NCI-H146 treated with DMSO at 0.1 percent for 48 hours (cell line): ENCODE measurements around the gene SMAD5.

Source experiments
- DNase-seq: peaks from one replicate; lab custom pipeline; 2025; ENCODE audit not compliant: unreplicated experiment; lab: John Stamatoyannopoulos, UW

The SMAD5 gene

DNA sequence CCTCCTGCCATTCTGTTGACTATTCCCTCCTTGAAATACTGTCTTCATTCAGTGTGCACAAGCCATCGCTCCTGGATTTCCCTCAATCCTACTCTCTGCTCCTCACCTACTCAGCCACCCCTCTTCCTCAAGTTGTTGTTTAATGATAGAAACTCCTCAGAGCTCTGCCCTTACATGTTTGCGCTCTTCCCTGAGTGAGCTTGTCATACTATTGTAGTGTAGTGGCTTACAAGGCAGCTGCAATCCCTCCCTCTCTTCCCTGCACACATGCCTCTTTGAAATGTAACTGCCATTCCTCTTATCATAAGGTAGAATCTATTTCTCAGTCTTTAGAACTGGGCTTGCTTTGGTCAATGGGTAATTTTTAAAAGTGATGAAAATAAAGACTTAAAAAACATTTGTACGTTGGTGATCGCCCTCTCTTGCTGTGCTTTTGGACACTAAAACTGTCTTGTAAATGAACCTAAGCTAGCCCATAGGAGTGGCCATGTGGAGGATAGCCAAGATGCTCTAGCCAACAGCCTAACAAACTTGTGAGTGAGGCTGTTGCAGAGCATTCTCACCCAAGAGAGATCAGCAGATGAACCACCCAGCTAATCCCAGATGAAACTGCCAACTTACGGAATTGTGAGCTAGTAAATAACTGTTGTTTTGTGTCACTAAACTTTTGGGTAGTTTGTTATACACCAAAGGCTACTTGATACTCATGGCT lies 18.1 kb upstream of the SMAD5 start:
- no peak for DNase-seq

DNA sequence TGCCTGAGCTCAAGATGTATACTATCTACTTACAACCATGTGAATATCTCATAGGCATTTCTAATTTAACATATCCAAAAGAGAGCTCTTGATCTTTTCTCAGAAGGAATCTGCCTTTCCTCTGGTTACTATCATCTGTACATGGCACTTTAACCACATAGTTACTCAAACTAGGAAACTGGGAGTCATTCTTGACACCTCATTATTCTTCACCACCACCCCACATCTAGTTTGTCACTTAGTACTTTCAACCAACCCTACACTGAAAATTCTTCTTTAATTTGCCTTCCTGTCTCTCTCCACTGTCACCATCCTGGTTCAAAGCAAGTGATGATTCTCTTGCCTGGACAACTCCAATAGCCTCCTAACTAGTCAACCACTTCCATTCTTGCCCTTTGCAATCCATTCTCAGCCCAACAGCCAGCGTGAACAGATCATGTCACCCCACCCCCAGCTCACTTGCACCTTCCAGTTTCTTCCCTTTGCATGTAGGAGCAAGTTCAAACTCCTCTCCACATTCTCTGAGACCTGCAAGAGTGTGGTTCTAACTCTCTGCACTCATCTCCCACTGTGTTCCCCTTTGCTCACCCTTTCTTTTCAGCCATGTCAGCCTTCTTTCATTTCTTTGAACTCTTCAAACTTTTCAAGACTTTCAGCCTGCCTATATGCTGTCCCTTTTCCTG lies 17.3 kb upstream of the SMAD5 start:
- DNase-seq, result no peak

DNA sequence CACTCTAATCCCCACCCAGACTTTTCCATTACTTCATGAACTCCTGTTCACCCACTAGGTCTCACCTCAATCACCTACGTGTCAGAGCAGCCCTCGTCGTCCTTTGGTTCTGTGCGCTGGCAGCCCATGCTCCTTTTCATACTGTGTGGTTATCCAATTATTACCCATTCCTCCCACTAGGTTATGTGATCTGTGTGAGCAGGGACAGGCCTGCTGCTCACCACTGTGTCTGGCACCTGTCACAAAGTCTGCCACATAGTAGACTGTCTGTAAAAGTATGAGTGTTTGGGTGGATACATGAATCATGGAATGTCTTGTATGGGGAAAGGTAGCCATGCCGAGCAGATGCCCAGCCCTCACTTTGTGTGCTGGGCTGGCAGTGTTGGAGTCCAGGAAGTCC lies 12.1 kb upstream of the SMAD5 start:
- no peak for DNase-seq

DNA sequence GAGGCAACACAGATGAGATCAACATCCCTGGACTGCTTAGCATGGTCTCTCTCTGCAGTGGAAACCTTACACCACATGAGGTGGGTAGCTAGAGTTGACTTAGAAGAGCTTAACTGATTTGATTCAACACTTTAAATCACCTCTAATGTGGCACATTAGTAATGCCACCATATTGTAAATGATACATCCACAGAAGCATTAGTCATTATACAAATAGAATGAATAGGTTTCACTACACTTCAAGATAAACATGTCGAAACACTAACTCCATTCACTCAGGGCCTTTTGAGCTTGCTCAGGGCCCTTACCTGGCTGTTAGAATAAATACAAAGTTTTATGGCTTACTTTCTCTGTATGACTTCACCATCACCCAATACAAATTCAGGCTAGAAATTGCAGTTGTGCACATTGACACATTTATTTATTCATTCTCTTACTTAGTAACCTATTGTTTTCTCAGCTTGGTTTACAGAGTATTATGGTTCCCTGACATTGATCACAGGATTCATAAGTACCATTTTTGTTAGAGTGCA lies 9.3 kb upstream of the SMAD5 start:
- peak; percentile 4 for DNase-seq

DNA sequence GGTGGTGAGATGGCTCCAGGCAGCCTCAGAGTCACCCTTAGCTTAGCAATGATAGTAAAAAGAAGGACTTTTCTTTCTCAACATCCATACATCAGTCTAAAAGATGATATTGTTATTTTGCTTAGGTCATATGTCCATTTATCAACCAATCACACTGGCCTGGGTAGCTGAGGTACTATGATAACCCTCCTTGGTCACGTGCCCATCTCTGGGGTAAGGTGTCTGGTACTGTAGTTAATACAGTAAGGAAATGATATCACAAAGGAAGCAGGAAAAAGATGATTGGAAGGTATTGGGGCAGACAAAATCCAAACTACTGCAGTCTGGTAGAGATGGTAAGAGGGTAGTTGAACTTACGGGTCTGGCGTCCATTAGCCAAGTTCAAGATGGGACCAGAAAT lies 5.1 kb upstream of the SMAD5 start:
- no peak for DNase-seq

DNA sequence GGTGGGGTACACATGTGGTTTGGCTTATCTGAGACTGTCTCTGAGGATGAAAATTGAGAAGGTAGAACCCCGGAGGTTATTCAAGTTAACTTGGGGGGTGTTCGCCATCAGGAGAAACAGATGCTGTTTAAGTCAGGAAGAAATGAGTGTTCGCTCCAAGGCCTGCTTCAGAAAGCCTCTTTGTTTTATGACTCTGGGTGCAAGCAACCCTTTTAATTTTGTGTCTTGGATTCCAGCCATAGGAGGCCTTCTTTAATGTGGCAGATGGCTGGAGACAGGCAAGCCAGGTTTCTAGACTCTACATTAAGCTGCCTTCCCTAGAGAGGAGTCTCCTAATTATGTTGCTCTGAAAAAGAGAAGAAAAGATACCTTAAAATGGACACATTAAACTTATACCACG lies 4.2 kb upstream of the SMAD5 start:
- no peak for DNase-seq

DNA sequence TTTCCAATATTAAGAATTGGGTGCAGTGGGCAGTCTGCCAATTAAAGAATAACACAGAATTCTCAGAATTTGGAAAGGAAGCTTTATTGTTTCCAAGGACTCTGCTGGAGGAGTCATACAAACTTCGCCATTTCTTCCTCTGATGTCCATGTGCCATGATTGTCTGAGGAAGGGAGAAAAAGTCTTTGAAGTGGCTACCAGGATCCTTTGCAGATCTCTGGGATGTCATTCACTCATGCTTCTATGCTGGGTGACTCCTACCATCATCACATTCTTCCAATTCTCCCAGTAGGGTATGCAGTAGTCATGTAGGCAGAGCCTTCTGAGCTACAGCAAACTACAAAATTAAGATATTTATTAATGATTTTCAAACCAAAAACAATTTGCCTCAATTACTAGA lies 3.2 kb upstream of the SMAD5 start:
- no peak for DNase-seq

DNA sequence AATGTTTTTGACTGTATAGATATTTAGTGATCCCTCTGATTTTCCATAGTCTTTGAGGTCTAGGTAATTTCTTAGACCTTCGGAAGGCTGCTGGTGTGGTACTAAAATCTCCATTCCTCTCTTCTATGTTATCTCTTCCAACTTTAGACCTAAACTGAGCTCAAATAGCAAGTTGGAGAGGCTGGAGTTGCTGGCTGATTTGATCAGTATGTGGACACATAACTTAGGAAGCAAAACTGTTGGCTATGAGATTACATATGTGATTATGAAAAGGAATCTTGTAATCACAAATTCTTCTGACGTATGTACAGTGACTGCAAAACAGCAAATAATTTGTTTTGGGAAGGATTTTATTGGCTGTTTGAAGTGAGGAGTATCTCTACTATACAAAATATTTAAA lies 2.1 kb upstream of the SMAD5 start:
- no peak for DNase-seq

DNA sequence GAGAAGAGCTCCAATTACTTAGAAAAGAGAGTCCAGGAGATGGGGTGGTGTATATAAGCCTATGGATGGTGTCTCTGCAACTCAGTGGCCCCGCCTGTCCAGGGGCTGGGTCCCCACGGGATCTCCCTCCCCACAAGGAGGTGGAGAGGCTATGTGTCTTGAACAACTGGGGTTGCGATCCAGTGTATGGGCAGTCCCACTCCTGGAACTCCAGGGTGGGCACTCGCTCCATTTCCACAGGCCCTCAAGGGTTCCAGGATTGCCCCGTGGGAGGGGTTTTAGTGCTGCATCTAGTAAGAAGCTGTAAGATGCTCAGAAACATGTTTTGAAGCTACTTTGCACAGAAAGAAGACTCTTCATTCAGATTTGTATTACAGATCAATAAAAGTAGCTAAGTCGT lies 558 bp upstream of the SMAD5 start:
- DNase-seq, result no peak

DNA sequence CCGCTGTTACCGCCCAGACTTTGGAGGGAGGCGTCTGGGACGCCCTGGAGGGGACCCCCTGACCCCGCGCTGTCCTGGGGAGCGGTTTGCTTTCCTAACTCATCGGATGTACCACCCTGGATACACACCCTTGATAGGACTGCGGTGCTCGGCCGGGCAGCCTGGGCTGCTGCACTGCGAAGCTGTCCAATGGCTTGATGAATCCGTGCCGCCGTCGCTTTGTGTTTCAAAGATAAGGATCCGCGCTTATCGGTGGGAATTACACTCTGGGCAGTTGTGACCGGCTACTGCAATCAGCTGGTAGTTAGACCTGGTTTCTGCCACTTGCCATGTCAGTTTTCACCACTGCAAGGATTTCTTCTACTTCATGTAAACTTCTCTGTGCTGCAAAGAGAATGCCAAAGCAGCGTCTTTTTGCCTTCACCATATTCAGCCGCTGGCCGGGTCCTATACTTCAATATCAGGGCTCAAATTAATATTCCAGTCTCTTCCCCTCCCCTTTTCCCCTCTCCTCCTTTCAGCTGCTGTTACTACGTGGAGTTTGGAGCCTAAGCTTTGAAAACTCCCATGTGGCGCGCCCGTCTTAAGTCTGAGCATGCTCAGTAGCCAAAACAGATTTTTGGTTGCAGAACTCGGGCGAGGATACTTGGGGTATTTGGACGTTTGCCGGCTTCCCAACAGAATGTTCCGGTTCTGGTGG lies 727 bp downstream of the SMAD5 start:
- peak; percentile 15 for DNase-seq

DNA sequence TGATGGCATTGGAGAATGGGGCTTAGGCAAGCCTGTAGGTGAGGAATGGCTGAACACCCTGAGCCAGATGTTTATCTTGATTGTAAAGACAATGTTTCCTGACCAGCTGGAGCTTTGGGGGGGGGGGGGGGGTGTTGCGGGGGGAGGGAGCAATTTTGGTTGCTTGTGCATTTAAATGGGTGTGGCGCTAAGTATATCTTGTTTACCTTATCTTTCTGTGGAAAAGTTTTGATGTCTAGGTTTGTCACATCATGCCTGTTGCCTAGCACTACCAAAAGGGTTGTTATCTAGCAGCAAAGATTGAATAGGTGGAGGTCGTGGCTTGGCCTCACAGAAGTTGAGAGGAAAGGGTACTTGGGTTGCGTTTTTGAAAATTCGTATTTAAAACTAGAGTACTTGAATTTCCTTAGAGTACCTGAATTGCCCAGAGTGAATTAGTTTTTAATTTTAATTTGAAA lies 1.3 kb downstream of the SMAD5 start:
- DNase-seq, result no peak

DNA sequence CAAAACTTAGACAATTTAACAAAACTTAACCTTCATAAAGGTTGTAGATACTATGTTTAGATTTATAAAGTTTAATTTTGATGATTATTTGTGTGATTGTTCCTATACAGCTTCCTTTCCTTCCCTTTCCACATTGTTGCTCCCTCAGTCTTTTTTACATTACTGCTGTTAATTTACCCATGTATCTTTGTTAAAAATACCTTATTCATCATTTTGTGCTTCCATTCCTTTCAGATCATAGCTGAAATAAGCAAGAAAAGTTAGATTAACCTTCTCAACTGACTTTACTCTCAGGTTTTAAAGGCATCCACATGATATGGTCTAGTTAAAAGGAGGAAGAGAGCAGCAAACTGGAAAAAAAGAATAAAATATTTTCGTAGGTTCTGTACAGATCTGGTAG lies 2.0 kb downstream of the SMAD5 start:
- DNase-seq, result no peak

DNA sequence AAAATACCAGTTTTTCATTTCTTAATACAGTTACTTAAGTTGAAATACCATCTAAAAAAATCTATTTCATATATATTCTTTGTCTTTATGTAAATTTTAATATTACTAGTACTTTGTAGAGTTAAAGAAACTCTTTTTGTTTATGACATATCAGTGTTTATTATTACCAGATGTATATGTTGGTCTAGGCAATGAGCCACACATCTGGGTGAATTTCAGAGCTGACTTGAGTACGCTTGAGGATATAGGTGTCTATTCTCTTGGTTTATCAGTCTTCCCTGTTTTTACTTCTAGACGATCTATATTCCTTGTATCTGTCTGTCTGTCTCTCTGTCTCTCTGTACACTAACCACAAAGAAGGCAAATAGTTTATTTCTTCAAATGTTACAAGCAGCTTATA lies 2.9 kb downstream of the SMAD5 start:
- DNase-seq, result no peak

DNA sequence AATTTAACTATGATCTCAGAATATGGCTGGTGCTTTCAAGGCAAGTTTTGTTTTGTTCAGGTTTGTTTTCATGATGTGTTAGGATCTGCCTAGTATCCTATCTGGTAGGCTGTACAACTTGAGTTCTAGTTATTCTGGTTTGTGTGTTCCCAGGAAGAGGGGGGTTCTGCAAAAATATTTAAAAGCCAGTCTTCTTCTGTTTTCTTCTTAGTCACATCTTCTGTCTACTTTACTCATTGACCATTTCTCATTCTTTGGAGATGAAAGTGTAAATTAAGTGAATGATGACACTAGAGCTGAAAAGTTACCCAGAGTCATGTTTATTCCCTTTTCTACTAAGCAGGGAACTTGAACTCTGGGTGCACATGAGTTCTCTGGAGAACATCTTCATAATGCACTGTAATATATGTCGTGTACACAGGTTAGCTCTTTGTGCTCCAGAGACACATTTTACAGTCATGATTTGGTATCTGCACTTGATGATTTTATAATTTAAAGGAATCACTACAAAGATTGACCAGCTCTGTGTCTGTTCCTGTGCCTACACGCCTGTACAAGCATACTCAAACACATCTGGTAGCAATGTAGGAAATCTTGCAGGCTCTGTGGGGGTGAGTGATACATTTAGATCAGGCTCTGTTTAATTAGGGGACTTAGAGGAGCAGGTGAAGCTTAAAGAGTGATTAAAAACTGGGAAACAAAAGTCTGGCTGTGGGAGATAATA lies 5.0 kb downstream of the SMAD5 start:
- no peak for DNase-seq

DNA sequence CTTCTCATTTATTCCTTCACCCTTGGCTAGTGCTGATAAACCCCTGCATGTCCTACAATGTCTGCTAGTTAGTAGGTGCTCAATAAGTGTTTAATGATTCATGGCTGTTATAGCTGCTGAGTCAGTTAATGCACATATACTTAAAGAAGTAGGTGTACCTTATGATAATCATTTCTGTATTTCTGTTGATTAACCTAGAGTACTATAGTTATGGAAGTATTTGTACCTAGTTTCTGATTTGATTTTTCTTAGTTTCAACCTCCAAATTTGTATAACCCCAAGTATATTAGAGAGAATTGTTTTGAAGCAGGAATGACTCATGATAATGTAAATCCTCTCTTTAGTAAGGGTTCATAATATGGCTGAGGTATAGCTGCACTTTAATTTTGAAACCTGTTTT lies 8.9 kb downstream of the SMAD5 start:
- no peak for DNase-seq

DNA sequence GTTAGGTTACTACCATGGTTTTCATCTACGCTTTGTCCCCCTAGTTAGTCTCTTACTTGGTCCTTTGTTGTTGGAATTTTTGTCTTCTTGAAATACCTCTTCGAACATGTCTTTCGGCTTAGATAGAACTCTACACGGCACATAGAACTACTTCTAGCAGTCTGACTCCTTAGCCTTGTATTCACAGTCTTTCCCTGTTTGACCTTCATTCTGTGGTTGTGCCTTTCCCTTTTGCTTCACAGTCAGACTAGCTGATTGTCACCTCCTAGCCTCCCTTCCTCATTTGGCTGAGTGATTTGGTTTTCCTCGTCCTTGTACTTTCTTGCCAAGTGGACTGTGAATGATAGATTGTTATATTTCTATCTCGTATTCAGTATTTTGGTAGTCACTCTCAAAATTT lies 10.7 kb downstream of the SMAD5 start:
- DNase-seq, result no peak

DNA sequence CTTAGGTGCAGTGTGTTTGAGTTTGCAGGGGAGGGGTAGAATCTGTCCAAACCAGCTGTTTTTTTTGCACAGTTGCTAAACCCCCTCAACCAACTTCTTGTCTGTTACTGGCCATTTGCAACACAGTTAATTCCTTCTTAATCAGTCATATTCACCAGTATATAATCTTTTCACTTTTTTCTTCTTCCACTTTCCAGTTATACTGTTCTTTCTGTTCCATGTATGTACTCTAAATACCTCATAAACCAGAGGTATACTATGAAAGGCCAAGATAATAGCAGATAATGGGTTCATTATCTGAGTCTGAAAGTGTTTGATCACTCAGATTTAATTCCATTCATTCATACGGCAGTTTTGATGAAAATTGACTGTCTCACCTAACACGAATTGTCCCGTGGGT lies 11.1 kb downstream of the SMAD5 start:
- DNase-seq, result no peak

DNA sequence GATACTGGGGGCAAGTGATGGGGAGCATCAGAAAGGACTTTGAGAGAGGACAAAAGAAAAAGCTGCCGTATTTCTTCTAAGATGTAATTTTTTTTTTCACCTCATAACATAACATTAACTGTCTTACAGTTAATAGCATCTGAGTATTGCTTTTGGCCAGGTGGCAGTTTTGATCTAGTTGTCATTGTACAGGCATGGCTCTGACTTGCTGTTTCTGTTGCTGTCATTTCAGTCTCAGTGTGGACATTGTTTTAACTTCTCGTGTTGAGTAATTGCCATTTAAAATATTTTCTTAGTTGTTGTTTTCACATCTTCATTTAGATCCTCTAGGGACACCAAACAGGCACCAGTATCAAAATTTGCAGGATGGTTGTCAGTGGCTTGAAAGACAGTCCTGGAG lies 12.4 kb downstream of the SMAD5 start:
- no peak for DNase-seq

DNA sequence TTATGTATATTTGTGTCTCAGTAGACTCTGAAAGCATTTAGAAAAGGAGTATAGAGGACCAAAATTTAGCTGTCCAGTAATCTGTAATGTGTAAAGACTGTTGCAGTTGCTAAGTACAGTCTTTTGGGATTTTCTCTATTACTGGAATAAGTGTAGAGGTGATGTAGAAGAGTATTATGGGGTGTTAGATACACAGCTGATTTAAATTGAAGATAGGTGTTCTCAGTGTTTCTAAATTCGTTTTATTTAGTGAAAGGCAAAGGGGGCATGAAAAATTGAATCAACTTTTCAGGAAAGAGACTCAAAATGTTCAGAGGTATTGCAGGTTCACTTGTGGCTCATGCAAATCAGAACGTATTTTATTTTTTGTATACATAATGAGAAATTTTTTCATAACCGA lies 13.6 kb downstream of the SMAD5 start:
- DNase-seq, result no peak

DNA sequence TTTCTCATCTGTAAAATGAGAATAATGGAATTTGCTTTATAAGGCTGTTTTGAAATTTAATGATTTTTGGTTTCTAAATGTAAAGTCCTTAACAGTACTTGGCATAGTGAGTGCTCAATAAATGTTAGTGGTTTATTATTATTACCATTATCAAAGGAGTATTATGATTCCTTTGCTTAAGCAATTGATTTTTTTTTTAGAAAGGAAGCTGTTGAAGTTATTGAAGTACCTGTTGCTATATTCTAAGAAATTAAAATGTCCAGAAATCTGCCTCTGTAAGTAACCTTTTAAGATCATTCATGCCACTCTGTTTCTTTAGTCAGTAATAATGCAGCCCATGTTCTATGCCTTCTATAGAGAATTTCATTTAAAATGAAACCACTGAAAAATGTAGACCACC lies 15.0 kb downstream of the SMAD5 start:
- no peak for DNase-seq

DNA sequence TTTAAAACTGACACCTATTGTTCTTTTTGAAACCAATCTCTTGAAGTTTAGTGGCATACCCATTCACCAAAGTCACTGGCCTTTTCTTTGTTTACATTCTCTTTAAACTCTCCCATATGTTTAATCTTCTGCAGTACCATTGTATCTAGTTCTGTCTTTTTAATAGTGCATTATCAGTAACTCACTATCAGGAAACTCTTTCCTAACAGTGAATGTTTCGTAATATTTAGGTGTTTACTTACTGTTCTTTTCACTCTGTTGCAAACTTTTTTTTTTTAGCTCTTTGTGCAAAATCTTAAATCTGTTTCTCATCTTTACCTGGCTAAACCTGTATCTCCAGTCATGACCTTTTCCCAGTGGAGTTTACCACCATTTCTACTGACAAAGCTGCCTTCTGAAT lies 17.2 kb downstream of the SMAD5 start:
- no peak for DNase-seq
